ENCODE data around the gene ALG8.
"Not testable (repeated sequence)": the region's sequence is repeated elsewhere in the genome, so short reads cannot be mapped to it uniquely, and the experiment has no call there.

Gene ALG8

DNA sequence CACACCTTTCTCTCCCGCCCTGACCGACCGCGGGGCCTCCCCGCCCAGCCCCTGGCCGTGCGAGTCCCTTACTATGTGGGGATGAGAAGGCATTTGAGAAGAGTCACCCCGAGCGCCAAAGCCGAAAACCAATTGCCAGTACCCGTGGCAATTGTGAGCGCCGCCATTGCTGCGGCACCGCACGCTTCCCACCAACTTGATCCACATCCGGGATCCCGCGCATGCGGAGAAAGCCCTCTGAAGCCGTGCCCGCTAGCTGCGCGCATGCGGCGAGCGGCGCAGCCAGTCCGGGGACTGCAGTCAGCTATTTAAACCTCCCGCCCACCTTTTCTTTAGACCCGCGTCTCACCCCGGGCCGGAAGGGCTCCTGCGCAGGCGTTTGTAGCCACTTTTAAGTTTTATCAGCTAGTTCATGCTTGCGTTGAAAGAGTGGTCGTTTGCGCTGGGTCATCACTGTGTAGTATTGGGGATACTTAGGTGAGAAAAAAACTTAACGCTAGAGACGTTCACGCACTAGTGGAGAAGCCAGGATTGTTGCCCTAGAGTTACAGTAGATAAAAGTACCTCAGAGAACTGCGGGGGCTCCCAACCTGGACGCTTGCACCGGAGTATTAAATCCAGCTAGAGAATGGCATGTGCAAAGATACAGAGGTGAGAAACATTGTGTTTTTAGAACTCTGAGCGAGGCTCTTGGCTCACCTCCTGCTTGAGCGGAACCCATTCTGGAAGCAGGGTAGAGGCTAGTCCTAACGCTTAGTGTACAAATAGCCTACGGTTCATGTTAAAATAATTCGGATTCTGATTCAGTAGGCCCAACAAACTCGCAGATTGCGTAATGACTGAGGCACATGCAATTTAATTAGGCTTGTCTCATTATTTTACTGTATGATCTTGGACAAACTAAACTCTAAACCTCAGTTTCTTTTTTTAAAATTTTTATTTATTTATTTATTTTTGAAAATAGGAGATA is at the start of gene ALG8:
TSS of gene ALG8 (minus strand) at position 205 of the 970 bp plus-strand sequence. CDS start at position 167, 38 bp downstream.
- H3K4me3 ChIP-seq (ENCODE audit: low read depth, low read length) = peak within 1 kb of the TSS; percentile 78

DNA sequence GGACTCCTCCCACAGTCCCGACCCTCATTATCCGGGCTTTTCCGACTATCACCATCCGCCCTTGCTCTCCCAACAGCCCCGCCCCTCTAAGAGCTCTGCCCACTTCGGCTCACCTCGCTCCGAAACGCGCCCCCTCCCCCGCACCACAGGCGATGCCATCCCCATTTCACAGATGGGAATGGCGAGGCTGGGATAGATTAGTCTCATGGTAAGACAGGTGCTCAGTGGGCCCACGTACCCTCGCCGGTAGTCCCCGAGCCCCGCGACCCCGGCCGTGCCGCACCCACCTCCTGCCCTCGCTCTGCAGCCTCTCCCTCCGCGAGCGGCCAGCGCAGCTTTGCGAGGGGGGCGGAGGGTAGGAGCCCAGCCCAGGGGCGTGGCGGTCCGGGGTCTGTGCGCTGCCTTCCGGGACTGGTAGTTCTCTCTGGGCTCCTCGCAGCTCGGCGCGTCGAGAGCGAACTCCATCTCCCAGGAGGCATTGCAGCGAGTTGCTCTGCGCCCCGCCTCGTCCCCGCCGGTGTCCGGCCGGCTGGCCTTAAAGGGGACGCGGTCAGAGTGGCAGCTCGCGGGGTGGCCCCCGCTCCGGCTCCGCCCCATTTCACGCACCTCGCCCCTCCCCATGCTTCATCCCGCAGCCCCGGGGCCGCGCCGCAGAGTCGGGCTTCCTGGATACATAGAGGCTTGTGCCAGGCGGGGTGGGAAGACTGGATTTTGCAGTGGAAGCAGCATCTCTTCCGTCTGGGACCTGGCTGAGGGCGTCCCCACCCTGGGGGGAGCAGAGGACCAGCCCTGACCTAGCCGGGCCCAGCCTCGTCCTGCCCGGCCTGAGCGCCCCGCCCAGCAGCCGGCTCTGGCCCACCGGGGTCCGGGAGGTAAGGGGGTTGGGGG is 49.1 kb upstream of the ALG8 start, which contains the start of the genes KCTD21 and USP35:
TSS of gene KCTD21 (minus strand) at position 341 of the 888 bp plus-strand sequence. CDS start 14,072 bp downstream, outside the sequence.
TSS of gene USP35 (plus strand) at position 634 of the 888 bp plus-strand sequence. CDS start 7,327 bp downstream, outside the sequence.
- peak within 1 kb of the TSS; percentile 82 for H3K4me3 ChIP-seq (ENCODE audit: low read depth, low read length)

DNA sequence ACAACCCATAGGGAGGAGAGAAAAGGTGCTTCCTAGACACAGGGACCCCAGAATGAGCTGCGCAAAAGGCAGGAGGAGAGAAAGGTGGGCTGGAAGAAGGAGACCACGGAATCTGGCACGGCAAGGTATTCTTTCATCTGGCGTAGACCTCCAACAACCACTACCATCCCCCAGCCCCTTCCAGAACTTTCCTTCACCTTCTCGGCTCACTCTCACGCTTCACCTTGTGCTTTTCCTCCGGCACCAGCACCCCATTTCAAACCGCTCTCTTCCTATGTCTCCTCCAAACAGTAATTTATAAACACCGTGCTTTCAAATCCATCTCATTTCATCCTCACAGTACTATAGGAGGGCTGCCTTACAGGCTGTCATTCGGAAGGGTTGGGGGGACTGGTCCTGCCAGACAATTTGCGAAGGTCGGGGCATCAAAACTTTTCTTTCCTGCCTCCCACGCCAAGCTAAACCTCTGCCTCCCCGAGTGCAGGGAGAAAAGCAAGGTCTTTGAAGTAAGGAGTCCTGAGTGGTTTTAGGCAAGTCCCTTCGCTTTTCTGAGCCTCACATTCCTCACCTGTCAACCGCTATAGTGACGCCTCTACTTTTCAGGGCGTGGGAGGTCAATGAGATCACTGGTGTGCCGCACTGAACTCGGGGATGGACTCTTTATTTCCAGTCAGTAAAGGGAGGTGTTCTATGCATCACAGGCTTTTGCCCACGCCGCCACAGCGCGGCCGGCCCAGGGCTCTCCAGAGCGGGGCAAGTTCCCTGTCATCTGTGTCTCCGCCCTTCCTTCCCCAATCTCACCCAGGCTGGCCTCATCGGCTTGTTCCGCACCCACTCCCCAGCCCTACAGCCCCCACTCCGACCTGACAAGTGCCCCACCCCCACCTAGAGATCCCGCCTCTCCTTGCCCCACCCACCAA is 48.2 kb upstream of the ALG8 start:
- peak overlapping the region; percentile 82 for H3K4me3 ChIP-seq (ENCODE audit: low read depth, low read length)

DNA sequence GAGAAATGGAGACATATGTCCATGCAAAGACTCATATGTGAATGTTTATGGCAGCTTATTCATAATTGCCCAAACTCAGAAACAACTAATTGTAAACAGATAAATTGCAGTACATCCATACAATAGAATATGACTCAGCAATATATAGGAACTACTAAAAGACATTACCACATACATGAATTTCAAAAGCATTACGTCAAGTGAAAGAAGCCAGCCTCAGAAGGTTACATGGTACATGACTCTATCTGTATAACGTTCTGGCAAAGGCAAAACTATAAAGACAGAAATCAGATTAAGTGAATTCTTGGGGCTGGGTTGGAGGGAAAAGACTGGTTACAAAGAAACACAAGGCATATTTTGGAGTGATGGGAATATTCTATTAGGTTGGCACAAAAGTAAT is 41.8 kb upstream of the ALG8 start:
- H3K4me3 ChIP-seq (ENCODE audit: low read depth, low read length) = no peak overlapping the region

DNA sequence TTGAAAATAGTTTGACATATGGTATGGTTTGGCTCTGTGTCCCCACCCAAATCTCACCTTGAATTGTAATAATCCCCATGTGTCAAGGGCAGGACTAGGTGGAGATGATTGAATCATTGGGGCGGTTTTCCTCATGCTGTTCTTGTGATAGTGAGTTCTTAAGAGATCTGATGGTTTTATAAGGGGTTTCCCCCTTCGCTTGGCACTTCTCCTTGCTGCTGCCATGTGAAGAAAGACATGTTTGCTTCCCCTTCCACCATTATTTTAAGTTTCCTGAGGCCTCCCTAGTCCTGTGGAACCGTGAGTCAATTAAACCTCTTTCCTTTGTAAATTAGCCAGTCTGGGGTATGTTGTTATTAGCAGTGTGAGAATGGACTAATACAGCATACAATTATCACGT is 41.3 kb upstream of the ALG8 start:
- no peak overlapping the region for H3K4me3 ChIP-seq (ENCODE audit: low read depth, low read length)

DNA sequence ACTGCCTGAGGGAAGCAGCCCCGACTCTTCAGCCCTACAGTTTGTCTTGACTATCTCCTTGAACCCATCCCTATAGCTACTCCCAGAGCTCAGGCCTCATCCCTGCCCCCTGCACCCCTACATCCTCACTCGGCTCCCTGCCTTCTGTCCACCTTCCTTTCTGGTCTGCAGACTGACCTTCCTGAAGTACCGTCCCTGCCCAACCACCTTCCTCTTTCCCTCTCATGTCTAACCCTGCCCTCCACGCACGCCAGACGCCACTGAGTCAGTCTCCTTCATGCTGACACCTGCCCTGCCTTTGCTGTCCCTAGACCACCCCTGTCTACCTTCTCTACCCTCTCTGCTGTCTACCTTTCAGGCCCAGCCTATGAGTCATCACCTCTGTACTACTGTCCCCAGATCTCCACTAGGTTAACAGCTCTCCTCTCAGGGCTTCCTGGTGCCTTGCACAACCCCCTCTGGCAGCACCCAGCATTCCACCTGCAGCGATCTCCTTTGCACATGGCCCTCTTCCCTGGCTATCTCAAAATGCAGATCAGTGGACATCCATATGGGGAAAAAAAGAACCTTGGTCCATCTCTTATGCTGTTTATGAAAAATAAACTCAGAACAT is 40.1 kb upstream of the ALG8 start:
- H3K4me3 ChIP-seq (ENCODE audit: low read depth, low read length) = no peak overlapping the region

DNA sequence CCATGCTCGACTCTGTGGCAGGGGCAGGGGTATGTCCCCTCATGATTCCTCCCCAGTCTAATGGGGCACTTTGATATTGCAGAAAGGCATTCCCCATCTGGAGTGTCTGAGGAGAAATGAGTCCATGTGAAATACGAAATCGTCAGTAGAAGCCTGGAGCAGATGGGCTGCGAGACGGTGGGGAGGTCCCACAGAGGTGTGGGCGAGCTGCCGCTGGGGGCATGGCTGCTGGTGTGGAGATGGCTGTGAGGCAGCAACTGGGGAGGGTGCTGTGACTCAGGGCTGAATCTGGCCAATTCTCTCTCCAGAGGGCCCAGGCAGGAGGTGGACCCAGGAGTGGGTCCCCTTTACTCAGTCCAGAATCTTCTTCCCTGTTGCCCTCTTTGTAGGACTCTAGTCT is 37.8 kb upstream of the ALG8 start:
- no peak overlapping the region for H3K4me3 ChIP-seq (ENCODE audit: low read depth, low read length)

DNA sequence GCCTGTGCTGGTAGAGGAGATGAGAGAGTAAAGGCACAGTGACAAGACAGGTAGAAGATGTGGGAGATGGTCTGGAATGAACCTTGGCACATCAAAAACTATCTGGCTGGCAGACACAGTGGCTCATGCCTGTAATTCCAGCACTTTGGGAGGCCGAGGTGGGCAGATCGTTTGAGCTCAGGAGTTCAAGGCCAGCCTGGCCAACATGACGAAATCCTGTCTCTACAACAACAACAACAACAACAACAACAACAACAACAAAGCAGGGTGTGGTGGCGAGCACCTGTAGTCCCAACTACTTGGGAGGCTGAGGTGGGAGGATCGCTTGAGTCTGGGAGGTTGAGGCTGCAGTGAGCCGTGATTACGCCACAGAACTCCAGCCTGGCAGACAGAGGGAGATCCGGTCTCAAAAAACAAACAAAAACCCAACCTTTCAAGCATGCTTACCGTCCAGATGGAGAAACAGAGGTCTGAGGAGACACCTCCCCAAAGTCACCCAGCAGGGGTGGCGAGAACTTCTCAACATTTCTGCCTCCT is 37.2 kb upstream of the ALG8 start:
- no peak overlapping the region for H3K4me3 ChIP-seq (ENCODE audit: low read depth, low read length)

DNA sequence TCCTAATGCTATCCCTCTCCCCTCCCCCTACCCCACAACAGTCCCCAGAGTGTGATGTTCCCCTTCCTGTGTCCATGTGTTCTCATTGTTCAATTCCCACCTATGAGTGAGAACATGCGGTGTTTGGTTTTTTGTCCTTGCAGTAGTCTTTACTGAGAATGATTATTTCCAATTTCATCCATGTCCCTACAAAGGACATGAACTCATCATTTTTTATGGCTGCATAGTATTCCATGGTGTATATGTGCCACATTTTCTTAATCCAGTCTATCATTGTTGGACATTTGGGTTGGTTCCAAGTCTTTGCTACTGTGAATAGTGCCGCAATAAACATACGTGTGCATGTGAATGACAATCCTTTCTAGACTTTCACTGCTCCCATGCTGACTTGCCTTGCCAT is 36.4 kb upstream of the ALG8 start:
- H3K4me3 ChIP-seq (ENCODE audit: low read depth, low read length) = not testable (repeated sequence)

DNA sequence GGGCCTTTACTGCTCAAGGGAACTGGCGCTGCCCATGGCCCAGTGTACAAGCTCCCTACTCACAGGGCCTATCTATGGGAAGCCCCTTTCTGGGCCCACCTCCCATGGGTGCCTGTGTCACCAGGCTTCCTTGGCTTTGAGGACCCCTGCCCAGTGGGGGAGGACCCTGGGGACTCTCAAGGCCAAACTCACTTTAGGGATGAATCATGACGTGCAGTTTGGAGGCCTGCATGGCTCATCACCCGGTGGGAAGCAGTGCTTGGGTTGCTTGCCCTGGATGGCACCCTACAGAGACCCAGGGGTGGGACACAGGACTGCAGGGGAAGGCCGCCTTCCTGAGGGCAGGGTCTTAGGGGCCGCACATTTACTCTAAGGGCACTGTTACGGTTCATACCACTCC is 32.5 kb upstream of the ALG8 start:
- H3K4me3 ChIP-seq (ENCODE audit: low read depth, low read length) = no peak overlapping the region

DNA sequence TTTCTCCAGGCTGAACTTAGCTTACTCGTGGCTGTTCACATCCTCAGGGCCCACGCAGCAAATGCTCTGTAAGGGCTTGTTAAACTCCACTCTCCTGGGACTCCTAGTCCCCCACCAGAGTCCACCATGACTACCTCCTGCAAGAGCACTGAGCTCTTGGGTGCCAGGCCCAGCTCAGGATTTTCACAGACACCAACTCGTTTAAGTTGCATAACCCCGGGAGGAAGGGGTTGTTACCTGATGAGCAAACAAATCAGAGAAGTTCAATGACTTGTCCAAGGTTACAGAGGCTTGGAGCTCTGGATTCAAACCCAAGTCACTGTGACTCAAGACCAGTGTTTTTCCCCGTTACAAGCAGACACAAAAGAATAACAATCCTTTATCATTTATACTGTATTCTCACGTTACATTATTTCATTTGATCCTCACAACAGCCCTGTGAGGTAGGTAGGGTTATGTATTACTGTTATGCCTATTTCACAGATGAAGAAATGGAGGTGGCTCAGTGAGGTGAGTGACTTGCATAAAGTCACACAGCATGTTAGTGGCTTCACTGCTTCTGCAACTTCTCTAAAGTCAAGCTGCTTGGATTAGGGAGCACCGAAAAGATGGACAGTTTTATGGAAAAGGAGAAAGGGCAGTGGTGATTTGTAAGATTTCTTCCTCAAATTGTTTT is 31.6 kb upstream of the ALG8 start:
- no peak overlapping the region for H3K4me3 ChIP-seq (ENCODE audit: low read depth, low read length)

DNA sequence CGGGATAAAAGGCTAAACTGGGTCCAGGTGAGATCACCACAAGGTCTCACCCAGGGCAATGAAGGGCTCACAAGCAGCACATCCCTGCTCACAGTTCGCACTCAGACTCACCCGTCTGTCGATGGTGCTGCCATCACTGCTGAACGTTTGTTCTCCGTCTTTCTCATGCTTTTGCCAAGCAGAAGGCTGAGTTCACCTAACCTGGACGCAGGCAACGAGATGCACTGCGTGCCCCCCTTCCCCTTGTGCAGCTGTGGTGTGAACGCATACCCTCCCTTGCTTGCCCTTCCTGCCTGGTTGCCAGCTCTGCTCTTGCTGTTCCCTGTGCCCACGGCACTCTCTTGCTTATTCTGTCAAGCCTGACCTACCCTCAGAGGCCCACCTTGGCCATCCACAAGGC is 31.0 kb upstream of the ALG8 start:
- H3K4me3 ChIP-seq (ENCODE audit: low read depth, low read length) = no peak overlapping the region

DNA sequence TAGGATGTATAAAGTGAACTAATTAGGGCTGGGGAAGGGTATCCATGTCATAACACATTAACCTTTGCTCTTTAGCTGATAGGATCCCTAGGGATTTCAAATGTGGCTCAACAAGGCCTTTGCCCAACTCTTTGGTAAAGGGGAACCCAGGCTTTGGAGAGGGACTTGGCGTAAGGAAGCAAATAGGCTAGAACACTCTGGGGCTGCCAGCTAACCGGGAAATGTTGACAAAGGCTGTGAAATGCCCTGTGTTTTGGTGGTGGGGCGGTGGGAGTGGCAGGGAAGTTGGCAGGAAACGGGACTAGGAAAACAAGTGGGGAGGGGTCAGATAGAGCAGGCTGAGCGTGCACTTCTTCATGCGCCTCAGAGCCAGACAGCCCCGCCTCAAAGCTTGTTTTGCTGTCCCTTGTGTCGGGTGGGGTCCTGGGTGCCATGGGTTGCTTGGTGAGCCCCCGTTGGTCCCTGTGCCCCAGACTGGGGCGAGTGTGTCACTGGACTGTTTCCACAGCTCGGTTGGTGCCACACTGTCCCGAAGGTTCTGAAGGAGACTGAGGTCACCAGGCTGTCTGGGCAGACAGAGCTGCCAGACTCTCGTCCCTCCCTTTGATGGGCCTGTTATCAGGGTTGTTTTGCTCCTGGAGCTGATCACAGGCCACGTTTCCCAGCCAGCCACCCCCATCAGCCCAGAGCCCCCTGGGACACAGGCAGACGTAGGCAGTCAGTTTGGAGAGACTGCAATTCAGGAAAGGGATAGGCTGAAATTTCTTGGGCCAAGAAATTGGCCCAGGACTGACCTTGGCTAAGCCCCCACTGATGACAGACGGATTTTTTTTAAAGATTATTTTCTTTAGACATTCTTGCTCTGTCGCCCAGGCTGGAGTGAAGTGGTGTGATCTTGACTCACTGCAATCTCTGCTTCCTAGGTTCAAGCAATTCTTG is 29.4 kb upstream of the ALG8 start:
- H3K4me3 ChIP-seq (ENCODE audit: low read depth, low read length) = no peak overlapping the region

DNA sequence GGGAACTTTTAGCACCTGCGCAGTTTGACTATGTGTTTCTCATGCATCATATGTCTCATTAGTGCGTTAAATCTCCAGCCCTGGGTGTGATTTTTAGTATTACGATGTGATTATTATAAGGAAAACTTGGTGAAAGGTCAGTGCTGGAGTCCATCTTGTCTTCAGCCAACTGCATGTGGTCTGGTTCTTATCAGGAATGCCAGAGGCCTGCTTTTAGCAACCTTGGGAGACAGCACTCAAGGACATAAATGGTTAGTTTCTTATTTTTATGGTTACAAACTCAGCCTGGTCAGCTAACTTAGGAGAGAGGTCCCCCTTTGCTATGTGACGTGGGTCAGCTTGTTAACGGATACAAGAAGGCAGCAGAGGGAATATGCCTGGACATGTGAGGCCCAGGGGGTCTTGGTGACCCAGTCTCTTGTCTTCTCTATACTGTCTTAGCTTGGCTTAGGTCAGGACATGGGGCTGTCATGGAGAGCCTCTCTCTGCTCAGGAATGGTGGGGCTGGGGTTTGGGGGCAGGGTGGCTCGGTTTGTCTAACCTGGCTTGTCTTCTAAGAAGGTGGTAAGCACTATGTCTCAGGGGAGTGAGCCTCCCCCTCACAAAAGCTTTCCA is 27.5 kb upstream of the ALG8 start:
- no peak overlapping the region for H3K4me3 ChIP-seq (ENCODE audit: low read depth, low read length)

DNA sequence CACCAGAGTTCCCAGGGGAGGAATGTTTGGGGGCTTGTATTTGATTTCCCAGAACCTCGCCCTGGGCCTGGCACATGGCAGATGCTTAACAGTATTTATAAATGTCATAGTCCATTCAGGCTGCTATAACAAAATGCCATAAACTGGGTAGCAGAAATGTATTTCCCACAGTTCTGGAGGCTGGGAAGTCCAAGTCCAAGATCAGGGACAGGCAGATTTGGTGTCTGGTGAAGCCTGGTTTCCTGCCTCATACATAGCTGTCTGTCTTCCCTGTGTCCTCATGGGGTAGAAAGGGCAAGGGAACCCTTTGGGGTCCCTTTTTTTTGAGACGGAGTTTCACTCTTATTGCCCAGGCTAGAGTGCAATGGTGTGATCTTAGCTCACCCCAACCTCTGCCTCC is 25.0 kb upstream of the ALG8 start:
- no peak overlapping the region for H3K4me3 ChIP-seq (ENCODE audit: low read depth, low read length)

DNA sequence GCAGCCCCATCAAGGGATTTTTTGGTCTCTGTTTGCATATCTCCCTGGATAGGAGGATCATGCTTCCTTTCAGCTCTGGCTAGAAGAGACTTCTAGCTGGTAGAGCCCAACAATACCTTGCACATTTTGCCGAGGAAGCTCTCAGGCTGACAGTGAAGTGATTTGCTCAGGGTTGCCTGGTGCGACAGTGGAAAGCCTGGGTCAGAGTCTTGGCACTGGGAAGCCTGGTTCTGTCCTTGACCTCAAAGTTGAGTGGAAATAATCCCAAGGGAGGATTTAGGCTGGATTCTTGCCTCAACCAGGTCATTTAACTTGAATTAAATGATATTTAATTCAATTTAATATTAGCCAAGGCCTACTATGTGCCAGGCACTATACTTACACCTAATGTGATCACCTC is 24.4 kb upstream of the ALG8 start:
- H3K4me3 ChIP-seq (ENCODE audit: low read depth, low read length) = no peak overlapping the region

DNA sequence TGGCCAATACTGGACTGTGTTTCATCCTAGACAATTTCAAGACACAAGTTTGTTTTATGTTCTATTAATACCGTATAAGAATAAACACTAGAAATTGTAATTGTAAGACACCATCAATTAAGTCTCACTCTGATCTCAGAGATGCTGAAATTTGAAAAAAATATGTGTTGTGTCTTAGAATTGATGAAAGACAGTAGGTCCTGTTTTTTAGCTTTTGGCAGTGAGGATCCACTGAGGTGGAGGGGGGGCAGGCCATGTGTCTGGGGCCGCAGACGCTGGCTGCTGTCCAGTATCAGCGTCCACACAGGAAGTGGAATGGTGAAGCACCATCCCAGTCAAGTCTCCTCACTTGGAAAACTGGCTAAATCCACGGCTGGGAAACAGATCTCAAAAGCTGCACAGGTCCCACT is 22.5 kb upstream of the ALG8 start:
- no peak overlapping the region for H3K4me3 ChIP-seq (ENCODE audit: low read depth, low read length)

DNA sequence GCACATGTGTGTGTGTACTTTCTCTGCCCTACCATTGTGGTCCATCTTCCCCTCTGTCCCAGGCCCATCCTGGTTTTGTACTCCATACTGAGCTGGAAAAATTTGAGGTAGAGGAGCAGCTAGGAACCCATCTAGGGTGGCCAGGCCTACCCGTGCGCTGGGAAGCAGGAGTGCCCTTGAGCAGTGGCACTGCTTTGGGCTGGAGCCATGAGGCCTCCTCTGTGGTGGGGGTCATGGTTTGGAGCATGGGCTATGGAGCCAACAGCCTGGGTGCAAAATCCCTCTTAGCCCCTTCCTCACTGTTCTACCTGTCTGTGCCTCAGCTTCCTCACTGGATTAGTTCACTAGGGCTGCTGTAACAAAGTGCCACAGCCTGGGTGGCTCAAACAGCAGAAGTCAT is 21.9 kb upstream of the ALG8 start:
- H3K4me3 ChIP-seq (ENCODE audit: low read depth, low read length) = no peak overlapping the region
